Breast epithelium (tissue), 3 donors: ENCODE results near the gene SPRR4.

ENCODE experiments used
- CTCF ChIP-seq, 3 donors: fragments of 450-650 bp; IDR thresholded peaks; one replicate each; pipeline ENCODE4 v1.5.1; 2016 to 2017; ENCODE audit warnings: antibody characterized with exemption in 3 of 3, mild to moderate bottlenecking in 3 of 3, moderate library complexity in 3 of 3
- POLR2AphosphoS5 ChIP-seq, 3 donors: sonication (generic); formaldehyde crosslinking; IDR thresholded peaks; one replicate each; pipeline ENCODE4 v1.6.1; 2017; ENCODE audit warnings: antibody characterized with exemption in 3 of 3

DNA sequence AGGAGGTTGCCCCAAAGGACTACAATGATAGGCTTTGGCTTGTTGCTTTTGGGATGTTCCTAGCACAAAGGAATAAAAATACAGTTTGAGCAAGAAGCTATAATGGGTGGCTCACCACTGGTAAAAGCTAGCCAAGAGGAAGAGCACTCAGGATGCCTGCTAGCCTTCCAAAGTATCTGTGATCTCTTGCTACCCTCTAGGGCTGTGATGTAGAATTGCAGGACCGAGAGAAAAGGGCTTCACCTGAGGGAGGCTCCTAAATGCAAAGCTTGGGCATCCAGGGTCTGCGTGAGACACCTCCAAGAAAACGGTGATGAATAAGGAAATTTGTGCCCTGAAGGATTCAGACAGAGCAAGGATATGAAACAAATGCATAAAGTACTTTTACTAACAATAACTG lies 44.4 kb upstream of the SPRR4 start:
- TF ChIP-seq POLR2AphosphoS5 (IDR thresholded peaks at IDR 0.05) (no peak), CTCF (IDR thresholded peaks at IDR 0.05) (no peak)
